Panc1 (cell line): ENCODE results near the gene SMIM34.
"Not testable (repeated sequence)": the region's sequence is repeated elsewhere in the genome, so short reads cannot be mapped to it uniquely, and the experiment has no call there.

ENCODE experiments used
- POLR2AphosphoS5 ChIP-seq: IDR thresholded peaks from 2 replicates; pipeline ENCODE4 v1.6.1; 2012; ENCODE audit warnings: mild to moderate bottlenecking, low read depth, low read length, moderate library complexity
- SIN3A ChIP-seq: IDR thresholded peaks from 2 replicates; pipeline ENCODE4 v1.6.1; 2012; ENCODE audit warnings: low read depth, mild to moderate bottlenecking, low read length, moderate library complexity, borderline replicate concordance; ENCODE audit not compliant: insufficient read depth
- TCF7L2 ChIP-seq: IDR thresholded peaks from 2 replicates; pipeline ENCODE4 v1.6.1; 2011; ENCODE audit warnings: mild to moderate bottlenecking, low read depth, low read length, inconsistent platforms
- TF ChIP-seq, protein P1 (sequence below): fragments of 450-650 bp; IDR thresholded peaks from 2 replicates; pipeline ENCODE4 v1.5.1; 2017; ENCODE audit warnings: mild to moderate bottlenecking

- TF ChIP-seq, protein P1, sequence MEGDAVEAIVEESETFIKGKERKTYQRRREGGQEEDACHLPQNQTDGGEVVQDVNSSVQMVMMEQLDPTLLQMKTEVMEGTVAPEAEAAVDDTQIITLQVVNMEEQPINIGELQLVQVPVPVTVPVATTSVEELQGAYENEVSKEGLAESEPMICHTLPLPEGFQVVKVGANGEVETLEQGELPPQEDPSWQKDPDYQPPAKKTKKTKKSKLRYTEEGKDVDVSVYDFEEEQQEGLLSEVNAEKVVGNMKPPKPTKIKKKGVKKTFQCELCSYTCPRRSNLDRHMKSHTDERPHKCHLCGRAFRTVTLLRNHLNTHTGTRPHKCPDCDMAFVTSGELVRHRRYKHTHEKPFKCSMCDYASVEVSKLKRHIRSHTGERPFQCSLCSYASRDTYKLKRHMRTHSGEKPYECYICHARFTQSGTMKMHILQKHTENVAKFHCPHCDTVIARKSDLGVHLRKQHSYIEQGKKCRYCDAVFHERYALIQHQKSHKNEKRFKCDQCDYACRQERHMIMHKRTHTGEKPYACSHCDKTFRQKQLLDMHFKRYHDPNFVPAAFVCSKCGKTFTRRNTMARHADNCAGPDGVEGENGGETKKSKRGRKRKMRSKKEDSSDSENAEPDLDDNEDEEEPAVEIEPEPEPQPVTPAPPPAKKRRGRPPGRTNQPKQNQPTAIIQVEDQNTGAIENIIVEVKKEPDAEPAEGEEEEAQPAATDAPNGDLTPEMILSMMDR: not testable (repeated sequence)
- not testable (repeated sequence) for TF ChIP-seq POLR2AphosphoS5, SIN3A, TCF7L2
Measured at GRCh38 chr21:34383138-34383537, 40.6 kb downstream of the SMIM34 start.
